Measurements from ENCODE around the gene NEUROG1. TPM values are rescaled to one million over a fixed set of nuclear protein-coding genes. Genes with fewer than 3 reads are reported as not detected.

The NEUROG1 gene
- polyA plus RNA-seq, 3 donors, result not detected

DNA sequence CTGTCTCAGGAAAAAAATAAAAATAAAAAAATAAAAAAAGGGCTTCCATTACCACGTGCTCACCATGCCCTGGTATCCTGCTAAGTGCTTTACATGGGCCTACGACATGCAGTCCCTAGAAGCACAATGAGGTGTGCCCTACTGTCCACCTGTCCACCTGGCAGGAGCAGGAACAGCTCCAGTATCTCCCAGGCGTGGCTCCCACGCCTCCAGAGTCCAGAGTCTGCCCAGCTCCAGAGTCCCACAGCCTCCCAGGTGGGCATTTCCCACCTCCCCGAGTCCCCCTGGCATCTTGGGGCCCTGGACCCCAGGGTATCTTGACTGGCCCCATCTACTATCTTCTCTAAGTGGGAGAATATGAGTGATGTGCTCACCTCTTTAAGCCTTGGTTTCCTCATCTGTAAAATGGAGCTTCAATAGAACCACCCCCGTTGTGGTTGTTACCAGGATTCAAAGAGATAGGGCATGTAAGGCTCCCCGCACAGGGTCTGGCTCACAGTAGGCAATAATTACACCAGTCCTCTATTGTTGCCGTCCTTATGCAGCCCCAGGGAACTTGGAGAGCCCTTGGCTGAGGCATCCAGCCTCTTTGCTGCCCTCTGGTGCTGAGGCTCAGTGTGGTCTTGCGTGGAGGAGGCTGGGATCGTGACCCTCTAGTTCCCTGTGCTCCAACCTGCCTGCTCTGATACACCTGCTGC, 34.1 kb upstream of the NEUROG1 start:
- Mint-ChIP-seq H3K4me3 (no peak overlapping the region), H3K9me3 (no peaks in the 10 kb centered on the region), H3K36me3 (no peaks in the 10 kb centered on the region), H3K27ac (peak overlapping the region in 1 of 7 donors; percentile 57), H3K4me1 (peaks cover 9% of the 10 kb centered on the region), H3K27me3 (ENCODE audit: low read depth in 3 of 3) (peaks cover 11 to 20% (median 14%) of the 10 kb centered on the region in 3 donors)
- no peaks in the 10 kb centered on the region for H3K4me1 ChIP-seq (ENCODE audit: control insufficient read depth in 1 of 2, insufficient read depth in 2 of 2, low read length in 2 of 2)
- H3K4me3 ChIP-seq (replicated peaks in 1 of 3; ENCODE audit: low read depth in 2 of 3, low read length in 3 of 3), result no peak overlapping the region
- no peaks in the 10 kb centered on the region for H3K79me2 ChIP-seq (ENCODE audit: insufficient read depth, low read length)
- H3K27me3 ChIP-seq (ENCODE audit: control insufficient read depth in 2 of 2, insufficient read depth in 2 of 2, low read length in 2 of 2), result peaks cover 0 to 6% of the 10 kb centered on the region in 2 donors
- intact Hi-C loops (cut with micrococcal nuclease), result loop anchor here in 1 of 2 donors (5.0 kb wide), 1 partner anchor 103 kb away; no protein-coding TSS in a partner anchor
- no peaks in the 10 kb centered on the region for H4K20me1 ChIP-seq (ENCODE audit: insufficient read depth, low read length)
- no peak overlapping the region for H2AFZ ChIP-seq (ENCODE audit: insufficient read depth, low read depth, low read length, poor library complexity, severe bottlenecking)
- no peaks in the 10 kb centered on the region for H3K36me3 ChIP-seq (replicated peaks in 1 of 2; ENCODE audit: control insufficient read depth in 1 of 2, insufficient read depth in 2 of 2, low read length in 2 of 2)
- H3K9me3 ChIP-seq (replicated peaks in 1 of 2; ENCODE audit: control insufficient read depth in 1 of 2, insufficient read depth in 1 of 2, low read length in 2 of 2), result no peaks in the 10 kb centered on the region
- TF ChIP-seq, protein P1, sequence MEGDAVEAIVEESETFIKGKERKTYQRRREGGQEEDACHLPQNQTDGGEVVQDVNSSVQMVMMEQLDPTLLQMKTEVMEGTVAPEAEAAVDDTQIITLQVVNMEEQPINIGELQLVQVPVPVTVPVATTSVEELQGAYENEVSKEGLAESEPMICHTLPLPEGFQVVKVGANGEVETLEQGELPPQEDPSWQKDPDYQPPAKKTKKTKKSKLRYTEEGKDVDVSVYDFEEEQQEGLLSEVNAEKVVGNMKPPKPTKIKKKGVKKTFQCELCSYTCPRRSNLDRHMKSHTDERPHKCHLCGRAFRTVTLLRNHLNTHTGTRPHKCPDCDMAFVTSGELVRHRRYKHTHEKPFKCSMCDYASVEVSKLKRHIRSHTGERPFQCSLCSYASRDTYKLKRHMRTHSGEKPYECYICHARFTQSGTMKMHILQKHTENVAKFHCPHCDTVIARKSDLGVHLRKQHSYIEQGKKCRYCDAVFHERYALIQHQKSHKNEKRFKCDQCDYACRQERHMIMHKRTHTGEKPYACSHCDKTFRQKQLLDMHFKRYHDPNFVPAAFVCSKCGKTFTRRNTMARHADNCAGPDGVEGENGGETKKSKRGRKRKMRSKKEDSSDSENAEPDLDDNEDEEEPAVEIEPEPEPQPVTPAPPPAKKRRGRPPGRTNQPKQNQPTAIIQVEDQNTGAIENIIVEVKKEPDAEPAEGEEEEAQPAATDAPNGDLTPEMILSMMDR (IDR thresholded peaks at IDR 0.05), result peak; percentile 38
- H3K9ac ChIP-seq (ENCODE audit: insufficient read depth, low read length, poor library complexity, severe bottlenecking), result no peak overlapping the region
- H3K27ac ChIP-seq (ENCODE audit: low read depth in 1 of 2, low read length in 2 of 2), result no peak overlapping the region
- no peak for DNase-seq
- H3K4me2 ChIP-seq (replicated peaks; ENCODE audit: extremely low read depth, low read length, poor library complexity, severe bottlenecking), result no peak overlapping the region
- WGBS (ENCODE audit: insufficient coverage), result 53% methylated on average over 8 of the region's 10 CpGs

DNA sequence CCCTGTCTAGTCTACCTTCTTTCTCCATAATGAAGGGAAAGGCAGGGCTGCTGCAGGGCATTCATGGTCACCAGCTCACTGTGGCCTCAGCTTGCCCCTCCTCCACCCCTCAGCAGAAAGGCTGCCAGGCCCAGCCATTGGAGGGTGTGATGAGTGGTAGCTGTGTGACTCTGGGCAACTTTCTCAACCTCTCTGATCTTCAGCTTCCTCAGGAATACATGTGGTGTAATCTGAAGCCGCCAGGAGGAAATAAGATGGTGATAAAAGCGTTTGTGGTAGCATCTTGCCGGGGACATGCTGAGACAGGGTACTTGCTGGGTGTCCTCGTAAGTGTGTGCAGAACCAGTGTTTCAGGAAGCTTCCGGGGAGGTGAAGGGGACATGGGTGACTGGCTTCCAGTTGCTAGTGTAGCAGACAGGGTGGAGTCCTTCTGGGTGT, 33.2 kb upstream of the NEUROG1 start:
- WGBS (ENCODE audit: insufficient coverage), result 58% methylated on average over 4 of the region's 5 CpGs
- H3K4me3 ChIP-seq (replicated peaks in 1 of 3; ENCODE audit: low read depth in 2 of 3, low read length in 3 of 3), result no peak overlapping the region
- H2AFZ ChIP-seq (ENCODE audit: insufficient read depth, low read depth, low read length, poor library complexity, severe bottlenecking), result no peak overlapping the region
- H3K9me3 ChIP-seq (replicated peaks in 1 of 2; ENCODE audit: control insufficient read depth in 1 of 2, insufficient read depth in 1 of 2, low read length in 2 of 2), result no peaks in the 10 kb centered on the region
- H3K36me3 ChIP-seq (replicated peaks in 1 of 2; ENCODE audit: control insufficient read depth in 1 of 2, insufficient read depth in 2 of 2, low read length in 2 of 2), result no peaks in the 10 kb centered on the region
- H3K4me3 Mint-ChIP-seq, result no peak overlapping the region
- no peaks in the 10 kb centered on the region for H3K9me3 Mint-ChIP-seq
- TF ChIP-seq, protein P1 (IDR thresholded peaks at IDR 0.05), result no peak
- no peak overlapping the region for H3K27ac ChIP-seq (ENCODE audit: low read depth in 1 of 2, low read length in 2 of 2)
- H3K36me3 Mint-ChIP-seq, result no peaks in the 10 kb centered on the region
- no peak for DNase-seq
- intact Hi-C loops (cut with micrococcal nuclease), result loop anchor here in 1 of 2 donors (5.0 kb wide), 1 partner anchor 102 kb away; no protein-coding TSS in a partner anchor
- no peaks in the 10 kb centered on the region for H3K79me2 ChIP-seq (ENCODE audit: insufficient read depth, low read length)
- peaks cover 11 to 20% (median 19%) of the 10 kb centered on the region in 3 donors for H3K27me3 Mint-ChIP-seq (ENCODE audit: low read depth in 3 of 3)
- no peak overlapping the region for H3K9ac ChIP-seq (ENCODE audit: insufficient read depth, low read length, poor library complexity, severe bottlenecking)
- peaks cover 5% of the 10 kb centered on the region for H3K4me1 Mint-ChIP-seq
- no peaks in the 10 kb centered on the region for H3K4me1 ChIP-seq (ENCODE audit: control insufficient read depth in 1 of 2, insufficient read depth in 2 of 2, low read length in 2 of 2)
- no peak overlapping the region for H3K27ac Mint-ChIP-seq
- peaks cover 0 to 4% of the 10 kb centered on the region in 2 donors for H3K27me3 ChIP-seq (ENCODE audit: control insufficient read depth in 2 of 2, insufficient read depth in 2 of 2, low read length in 2 of 2)
- no peak overlapping the region for H3K4me2 ChIP-seq (replicated peaks; ENCODE audit: extremely low read depth, low read length, poor library complexity, severe bottlenecking)
- H4K20me1 ChIP-seq (ENCODE audit: insufficient read depth, low read length), result no peaks in the 10 kb centered on the region
